ENCODE results near the gene COL9A3. TPM values are rescaled to one million over a fixed set of nuclear protein-coding genes. Genes with fewer than 3 reads are reported as not detected.

The COL9A3 gene
- total and polyA plus RNA-seq, 2 of the 8 experiments (the other 6 are each of a cell fraction or from before 2014, with no cell fraction given) = 21.7 to 80.1 TPM

GRCh38 chr20:62774762-62775161, 42.1 kb upstream of the COL9A3 start:
- CTCF ChIA-PET (ENCODE audit: partially characterized antibody) = interaction anchor here (0.9 kb wide), 2 partner anchors 42 to 150 kb away, joined by 3 read pairs; no protein-coding TSS in a partner anchor
- Histone ChIP-seq H3K23ac (ENCODE audit: insufficient read length) (no peak overlapping the region), H4K91ac (replicated peaks; ENCODE audit: insufficient read length, low read length) (no peak overlapping the region), H3K79me1 (ENCODE audit: low read depth, low read length) (no peaks in the 10 kb centered on the region; the same call in 1 of the 2 replicates), H2BK120ac (replicated peaks; ENCODE audit: low read depth, low read length) (no peak overlapping the region), H2BK5ac (ENCODE audit: low read depth, low read length) (no peak overlapping the region), H2BK12ac (ENCODE audit: low read depth, low read length) (no peak overlapping the region), H3K4me1 (replicated peaks in 1 of 4; ENCODE audit: control insufficient read depth in 3 of 4, insufficient read depth in 4 of 4, low read length in 3 of 4) (peaks cover 0 to 16% (median 3%) of the 10 kb centered on the region in 4 experiments; a peak in 3 of 7 replicates), H4K20me1 (replicated peaks in 1 of 2; ENCODE audit: control insufficient read depth in 1 of 2, insufficient read depth in 2 of 2, low read length in 2 of 2) (no peaks in the 10 kb centered on the region), H3K9ac (replicated peaks in 1 of 4; ENCODE audit: extremely low read depth in 1 of 4, low read depth in 3 of 4, low read length in 3 of 4) (no peak overlapping the region), H3K56ac (replicated peaks; ENCODE audit: insufficient read length, low read depth, low read length) (no peak overlapping the region), H2AFZ (ENCODE audit: low read length) (no peak overlapping the region), H3K18ac (ENCODE audit: extremely low read depth, low read length) (no peak overlapping the region), H3K23me2 (ENCODE audit: low read depth, low read length) (no peaks in the 10 kb centered on the region), H3K14ac (ENCODE audit: insufficient read length) (no peak overlapping the region), H4K5ac (ENCODE audit: insufficient read length, low read depth, low read length) (no peak overlapping the region), H3K9me3 (ENCODE audit: insufficient read depth in 2 of 2, low read depth in 1 of 2, low read length in 1 of 2) (no peaks in the 10 kb centered on the region), H2BK15ac (ENCODE audit: low read length) (no peak overlapping the region), H3K36me3 (ENCODE audit: control insufficient read depth in 2 of 4, insufficient read depth in 4 of 4, low read length in 3 of 4) (no peaks in the 10 kb centered on the region), H2AK5ac (ENCODE audit: low read depth, low read length) (no peak overlapping the region), H2BK20ac (ENCODE audit: low read length) (no peak overlapping the region), H3K27ac (ENCODE audit: low read depth, low read length) (no peak overlapping the region), H3K4ac (replicated peaks; ENCODE audit: insufficient read length, low read depth, low read length) (no peak overlapping the region), H3K79me2 (ENCODE audit: control insufficient read depth in 1 of 2, insufficient read depth in 2 of 2, low read length in 2 of 2) (no peaks in the 10 kb centered on the region), H3K27me3 (replicated peaks in 1 of 4; ENCODE audit: control insufficient read depth in 3 of 4, extremely low read depth in 1 of 4, insufficient read depth in 3 of 4, low read length in 3 of 4) (no peaks in the 10 kb centered on the region), H4K8ac (ENCODE audit: extremely low read depth, insufficient read depth, low read length) (no peak overlapping the region), H3K4me3 (ENCODE audit: extremely low read depth in 1 of 4, insufficient read depth in 2 of 4, low read depth in 3 of 4, low read length in 4 of 4) (no peak overlapping the region), H3K4me2 (ENCODE audit: insufficient read depth in 1 of 2, low read depth in 2 of 2, low read length in 2 of 2) (no peak overlapping the region)
- WGBS, 2 experiments (ENCODE audit: extremely low coverage in 1 of 2, insufficient coverage in 1 of 2, insufficient read length in 1 of 2, insufficient replicate concordance in 2 of 2, low coverage in 1 of 2, low lambda C conversion rate in 2 of 2, missing lambda C conversion rate in 1 of 2) = 93% methylated on average over 8 of the region's 8 CpGs; no CpG with 5 or more reads in 1 of the 2 experiments
- POLR2A ChIA-PET (ENCODE audit: partially characterized antibody) = no interaction called here
- DNase-seq (ENCODE audit: low read depth in 1 of 2, low spot score in 2 of 2) (no peak), FAIRE-seq (no peak)
- TF ChIP-seq SUZ12 (IDR thresholded peaks at IDR 0.05; ENCODE audit: low read length) (no peak), POLR2AphosphoS5 (IDR thresholded peaks at IDR 0.05; ENCODE audit: low read depth, low read length) (no peak), CHD2 (IDR thresholded peaks at IDR 0.05; ENCODE audit: low read length) (no peak), YY1 (IDR thresholded peaks at IDR 0.05; ENCODE audit: low read depth, low read length) (no peak), ZNF274 (IDR thresholded peaks at IDR 0.05; ENCODE audit: borderline replicate concordance, extremely low read depth, low read length) (no peak), FOSL1 (IDR thresholded peaks at IDR 0.05; ENCODE audit: insufficient read depth, low read depth, low read length) (no peak), GTF2F1 (IDR thresholded peaks at IDR 0.05; ENCODE audit: borderline replicate concordance, low read depth, low read length) (no peak), CREB1 (IDR thresholded peaks at IDR 0.05) (no peak), NANOG (IDR thresholded peaks at IDR 0.05; ENCODE audit: insufficient read depth, low read depth, low read length, poor library complexity, severe bottlenecking) (no peak), ATF2 (IDR thresholded peaks at IDR 0.05; ENCODE audit: low read length) (no peak), BACH1 (IDR thresholded peaks at IDR 0.05; ENCODE audit: low read length) (no peak), E2F6 (IDR thresholded peaks at IDR 0.05) (no peak), SIRT6 (IDR thresholded peaks at IDR 0.05; ENCODE audit: low read length) (no peak)

Measured in H1 (cell line).